Measurements from ENCODE around the gene BBS12.

DNA sequence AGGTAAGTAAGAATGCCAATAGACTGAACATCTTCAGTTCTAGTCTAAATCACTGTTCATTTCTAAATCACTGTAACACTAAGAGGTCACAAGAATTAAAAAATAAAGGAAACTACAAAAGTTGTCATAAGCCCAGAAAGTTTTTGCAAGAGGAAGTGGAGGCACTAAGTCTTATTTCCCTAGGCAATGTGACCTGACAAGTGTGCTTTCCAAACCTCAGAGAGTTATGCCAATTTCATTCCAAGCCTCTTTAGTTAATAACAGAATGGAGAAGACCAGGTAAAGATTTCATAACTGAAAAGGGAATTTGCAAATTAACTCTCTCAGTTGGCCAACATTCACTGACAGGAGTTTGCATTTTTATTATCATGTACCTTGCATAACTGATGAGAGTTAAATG, 40.5 kb downstream of the BBS12 start:
- TF ChIP-seq, protein P1, sequence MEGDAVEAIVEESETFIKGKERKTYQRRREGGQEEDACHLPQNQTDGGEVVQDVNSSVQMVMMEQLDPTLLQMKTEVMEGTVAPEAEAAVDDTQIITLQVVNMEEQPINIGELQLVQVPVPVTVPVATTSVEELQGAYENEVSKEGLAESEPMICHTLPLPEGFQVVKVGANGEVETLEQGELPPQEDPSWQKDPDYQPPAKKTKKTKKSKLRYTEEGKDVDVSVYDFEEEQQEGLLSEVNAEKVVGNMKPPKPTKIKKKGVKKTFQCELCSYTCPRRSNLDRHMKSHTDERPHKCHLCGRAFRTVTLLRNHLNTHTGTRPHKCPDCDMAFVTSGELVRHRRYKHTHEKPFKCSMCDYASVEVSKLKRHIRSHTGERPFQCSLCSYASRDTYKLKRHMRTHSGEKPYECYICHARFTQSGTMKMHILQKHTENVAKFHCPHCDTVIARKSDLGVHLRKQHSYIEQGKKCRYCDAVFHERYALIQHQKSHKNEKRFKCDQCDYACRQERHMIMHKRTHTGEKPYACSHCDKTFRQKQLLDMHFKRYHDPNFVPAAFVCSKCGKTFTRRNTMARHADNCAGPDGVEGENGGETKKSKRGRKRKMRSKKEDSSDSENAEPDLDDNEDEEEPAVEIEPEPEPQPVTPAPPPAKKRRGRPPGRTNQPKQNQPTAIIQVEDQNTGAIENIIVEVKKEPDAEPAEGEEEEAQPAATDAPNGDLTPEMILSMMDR (conservative IDR thresholded peaks at IDR 0.05), result no peak
- TF ChIP-seq EZH2 (IDR thresholded peaks at IDR 0.05; ENCODE audit: low read depth), result no peak
